Upper lobe of left lung (tissue), 6 donors: ENCODE data around the gene TASOR2. TPM values are rescaled to one million over a fixed set of nuclear protein-coding genes. Genes with fewer than 3 reads are reported as not detected.

ENCODE experiments used
- ATAC-seq, 2 donors: fragments of 200-7000 bp; cut with Tn5 transposase; one replicate each; pipeline ENCODE4 v1.9.1; 2022; ENCODE audit warnings: mild to moderate bottlenecking in 2 of 2, moderate library complexity in 2 of 2; ENCODE audit not compliant: low FRiP score in 2 of 2
- DNase-seq, 2 donors: peaks; one replicate each; pipeline ENCODE4 v3.0.0-alpha.2; 2019 to 2020
- H3K27ac ChIP-seq, 4 donors: fragments of 200-600 bp; sonication (generic); one replicate each; pipeline ENCODE4 v1.5.1; 2016 to 2019
- H3K27me3 ChIP-seq, 4 donors: fragments of 200-600 bp; sonication (generic); one replicate each; pipeline ENCODE4 v1.5.1; 2017 to 2019
- H3K36me3 ChIP-seq, 4 donors: fragments of 200-600 bp; sonication (generic); one replicate each; pipeline ENCODE4 v1.5.1; 2016 to 2019
- H3K4me1 ChIP-seq, 4 donors: fragments of 200-600 bp; sonication (generic); one replicate each; pipeline ENCODE4 v1.5.1; 2018 to 2019
- H3K4me3 ChIP-seq, 4 donors: fragments of 200-600 bp; sonication (generic); one replicate each; pipeline ENCODE4 v1.5.1; 2017 to 2019; ENCODE audit warnings: mild to moderate bottlenecking in 2 of 4, moderate library complexity in 1 of 4
- H3K9me3 ChIP-seq, 4 donors: fragments of 200-600 bp; sonication (generic); one replicate each; pipeline ENCODE4 v1.5.1; 2018 to 2019
- EP300 ChIP-seq, 4 donors: sonication (generic); formaldehyde crosslinking; IDR thresholded peaks; one replicate each; pipeline ENCODE4 v1.5.1; 2017; ENCODE audit warnings: antibody characterized with exemption in 4 of 4, control low read depth in 2 of 4
- POLR2A ChIP-seq, 4 donors: fragments of 450-650 bp; IDR thresholded peaks; one replicate each; pipeline ENCODE4 v1.5.1; 2016 to 2017; ENCODE audit warnings: antibody characterized with exemption in 4 of 4, mild to moderate bottlenecking in 2 of 4
- POLR2AphosphoS5 ChIP-seq, 2 donors: sonication (generic); formaldehyde crosslinking; IDR thresholded peaks; one replicate each; pipeline ENCODE4 v1.5.1; 2017; ENCODE audit warnings: antibody characterized with exemption in 2 of 2
- WGBS, 2 donors: methylation state at CpG; one replicate each; pipeline ENCODE4 v1.1.5; 2017 to 2018; 5-methylcytosine and 5-hydroxymethylcytosine counted together
- total RNA-seq, 6 donors: library from RNA; depleted of rRNA in 4 of 6; stranded (reverse); fragments of >200 nt in 4 of 6; gene quantifications; one replicate each; pipeline versions ENCODE4 v1.1.0 to v1.2.1, GENCODE V29; 2016 to 2021
- TF ChIP-seq, protein P1 (sequence below), 6 experiments: fragments of 450-650 bp in 4 of 6; fragments of 200-600 bp in 2 of 6; sonication (generic) in 2 of 6; IDR thresholded peaks; one replicate each; pipeline ENCODE4 v1.5.1; 2016 to 2019; ENCODE audit warnings: antibody characterized with exemption in 6 of 6
- donor health status: DM: no; HTN: no; CAD: no; lungs with moderate emphysema.
- donor health status: DM: no; HTN: yes; CAD: no; lungs with severe emphysema.

TASOR2 gene
- total RNA-seq, 6 donors from 2014 or later = 26.2 to 124 (median 65.3) TPM

GRCh38 chr10:5681930-5682329 lies 2.7 kb upstream of the TASOR2 start:
- Histone ChIP-seq H3K36me3 (no peaks in the 10 kb centered on the region), H3K9me3 (no peaks in the 10 kb centered on the region), H3K4me3 (no peak overlapping the region), H3K4me1 (peaks cover 12 to 17% (median 14%) of the 10 kb centered on the region in 4 donors), H3K27me3 (no peaks in the 10 kb centered on the region), H3K27ac (no peak overlapping the region)
- DNase-seq (no peak), ATAC-seq (no peak)
- WGBS, 2 donors = 76 to 81% methylated on average over 5 of the region's 5 CpGs
- TF ChIP-seq POLR2AphosphoS5 (IDR thresholded peaks at IDR 0.05) (no peak), EP300 (IDR thresholded peaks at IDR 0.05) (no peak), POLR2A (IDR thresholded peaks at IDR 0.05) (no peak)
- TF ChIP-seq, protein P1, sequence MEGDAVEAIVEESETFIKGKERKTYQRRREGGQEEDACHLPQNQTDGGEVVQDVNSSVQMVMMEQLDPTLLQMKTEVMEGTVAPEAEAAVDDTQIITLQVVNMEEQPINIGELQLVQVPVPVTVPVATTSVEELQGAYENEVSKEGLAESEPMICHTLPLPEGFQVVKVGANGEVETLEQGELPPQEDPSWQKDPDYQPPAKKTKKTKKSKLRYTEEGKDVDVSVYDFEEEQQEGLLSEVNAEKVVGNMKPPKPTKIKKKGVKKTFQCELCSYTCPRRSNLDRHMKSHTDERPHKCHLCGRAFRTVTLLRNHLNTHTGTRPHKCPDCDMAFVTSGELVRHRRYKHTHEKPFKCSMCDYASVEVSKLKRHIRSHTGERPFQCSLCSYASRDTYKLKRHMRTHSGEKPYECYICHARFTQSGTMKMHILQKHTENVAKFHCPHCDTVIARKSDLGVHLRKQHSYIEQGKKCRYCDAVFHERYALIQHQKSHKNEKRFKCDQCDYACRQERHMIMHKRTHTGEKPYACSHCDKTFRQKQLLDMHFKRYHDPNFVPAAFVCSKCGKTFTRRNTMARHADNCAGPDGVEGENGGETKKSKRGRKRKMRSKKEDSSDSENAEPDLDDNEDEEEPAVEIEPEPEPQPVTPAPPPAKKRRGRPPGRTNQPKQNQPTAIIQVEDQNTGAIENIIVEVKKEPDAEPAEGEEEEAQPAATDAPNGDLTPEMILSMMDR (IDR thresholded peaks at IDR 0.05) = no peak

DNA sequence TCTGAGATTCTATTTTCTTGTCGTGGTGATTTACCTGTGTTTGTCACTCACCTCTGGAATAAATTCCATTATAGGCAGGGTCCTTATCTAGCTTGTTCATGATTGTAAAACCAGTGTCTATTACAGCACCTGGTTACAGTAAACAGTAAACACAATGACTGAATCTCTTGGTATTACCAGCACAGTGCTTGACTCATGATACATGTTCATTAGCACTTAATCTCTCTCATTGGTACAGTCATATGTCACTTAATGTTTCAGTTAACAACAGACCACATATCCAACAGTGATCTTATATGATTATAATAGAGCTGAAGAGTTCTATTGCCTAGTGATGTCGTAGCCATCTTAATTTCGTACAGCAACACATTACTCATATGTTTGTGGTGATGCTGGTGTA lies 1.6 kb upstream of the TASOR2 start:
- DNase-seq = no peak
- WGBS, 2 donors = 79 to 84% methylated on average over 3 of the region's 3 CpGs

DNA sequence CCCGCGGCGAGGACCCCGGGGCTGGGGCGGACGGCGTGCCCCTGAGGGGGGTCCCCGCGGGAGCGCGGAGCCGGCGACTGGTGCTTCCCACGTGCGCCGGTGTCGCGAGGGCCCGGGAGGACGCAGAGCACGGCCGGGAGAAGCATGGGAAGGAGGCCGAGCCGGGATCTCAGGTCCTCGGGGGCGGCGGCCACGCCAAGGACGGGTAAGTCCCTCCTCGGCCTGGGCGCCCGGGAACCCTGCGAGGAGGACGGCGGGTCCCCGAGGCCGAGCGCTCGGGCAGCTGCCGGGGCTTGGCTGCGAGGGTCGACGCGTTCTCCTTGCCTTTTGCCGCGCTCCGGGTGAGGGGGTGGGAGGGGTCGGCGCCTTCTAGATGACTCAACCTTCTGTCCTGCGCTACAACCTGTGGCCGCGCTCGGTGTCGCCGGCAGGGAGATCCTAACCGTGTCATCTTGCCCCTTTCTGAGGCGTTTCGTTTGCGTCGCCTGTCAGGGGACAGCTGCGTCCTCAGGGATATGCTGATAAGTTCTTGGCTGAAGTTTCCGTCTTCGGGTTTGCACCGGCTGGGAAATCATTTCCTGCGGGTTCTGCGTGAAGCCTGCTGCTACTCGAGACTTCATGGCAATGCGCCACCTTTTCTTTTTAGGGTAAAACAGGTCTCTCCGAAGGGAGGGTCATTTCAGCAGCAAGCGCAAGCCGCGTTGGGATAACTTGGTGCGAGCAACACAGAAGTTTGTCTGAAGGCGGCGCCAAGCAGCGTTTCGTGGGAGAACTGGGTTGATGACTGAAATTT lies 529 bp downstream of the TASOR2 start:
- DNase-seq (peak; percentile 78 to 93), ATAC-seq (peak; percentile 46 to 73)
- 0 to 1% methylated on average over 34 to 41 of the region's 77 CpGs for WGBS, 2 donors
- Histone ChIP-seq H3K4me3 (peak overlapping the region; percentile 66 to 100 (median 88)), H3K36me3 (no peaks in the 10 kb centered on the region), H3K27me3 (no peaks in the 10 kb centered on the region), H3K9me3 (no peaks in the 10 kb centered on the region), H3K27ac (peak overlapping the region; percentile 90 to 93 (median 91)), H3K4me1 (peaks cover 14 to 32% (median 20%) of the 10 kb centered on the region in 4 donors)
- TF ChIP-seq POLR2AphosphoS5 (IDR thresholded peaks at IDR 0.05) (peak in 1 of 2 donors; percentile 29), POLR2A (IDR thresholded peaks at IDR 0.05) (no peak), EP300 (IDR thresholded peaks at IDR 0.05) (no peak)
- TF ChIP-seq, protein P1 (IDR thresholded peaks at IDR 0.05) = peak in 4 of 6 experiments; percentile 7 to 31 (median 24)

More for the DNA sequence above, 1.6 kb upstream of the TASOR2 start:
- TF ChIP-seq POLR2AphosphoS5 (IDR thresholded peaks at IDR 0.05) = no peak
- no peak for TF ChIP-seq EP300 (IDR thresholded peaks at IDR 0.05)
- TF ChIP-seq, protein P1 (IDR thresholded peaks at IDR 0.05) = no peak
- TF ChIP-seq POLR2A (IDR thresholded peaks at IDR 0.05) = no peak
- no peak overlapping the region for H3K4me3 ChIP-seq
- H3K4me1 ChIP-seq = peaks cover 14 to 24% (median 19%) of the 10 kb centered on the region in 4 donors
- ATAC-seq = no peak
- no peak overlapping the region for H3K27ac ChIP-seq
- no peaks in the 10 kb centered on the region for H3K36me3 ChIP-seq
- no peaks in the 10 kb centered on the region for H3K9me3 ChIP-seq
- H3K27me3 ChIP-seq = no peaks in the 10 kb centered on the region

- Histone ChIP-seq H3K4me3 (peak overlapping the region; percentile 66 to 100 (median 88)), H3K36me3 (no peaks in the 10 kb centered on the region), H3K4me1 (peaks cover 14 to 32% (median 20%) of the 10 kb centered on the region in 4 donors), H3K27ac (peak overlapping the region; percentile 90 to 93 (median 91)), H3K9me3 (no peaks in the 10 kb centered on the region), H3K27me3 (no peaks in the 10 kb centered on the region)
- no peak for TF ChIP-seq POLR2AphosphoS5 (IDR thresholded peaks at IDR 0.05)
- no peak for TF ChIP-seq EP300 (IDR thresholded peaks at IDR 0.05)
- no peak for ATAC-seq
- DNase-seq = no peak
- WGBS, 2 donors = 5 to 6% methylated on average over 10 of the region's 10 CpGs
Measured at GRCh38 chr10:5685764-5686240, 1.2 kb downstream of the TASOR2 start.

DNA sequence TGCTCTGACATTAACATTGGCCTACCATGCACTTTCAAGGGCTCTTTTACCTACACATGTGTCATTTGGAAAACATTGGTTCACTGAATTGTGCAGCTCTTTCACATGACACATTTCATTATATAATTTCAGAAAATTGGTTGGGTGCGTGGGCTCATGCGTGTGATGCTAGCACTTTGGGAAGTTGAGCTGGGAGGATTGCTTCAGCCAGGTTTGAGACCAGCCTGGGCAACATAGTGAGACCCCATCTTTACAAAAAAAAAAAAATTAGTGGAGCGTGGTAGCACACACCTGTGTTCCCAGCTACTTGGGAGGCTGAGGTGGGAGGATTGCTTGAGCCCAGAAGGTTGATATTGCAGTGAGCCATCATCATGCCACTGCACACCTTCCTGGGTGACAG lies 3.9 kb downstream of the TASOR2 start:
- no peaks in the 10 kb centered on the region for H3K27me3 ChIP-seq
- no peaks in the 10 kb centered on the region for H3K36me3 ChIP-seq
- no peak for DNase-seq
- 97 to 100% methylated on average over 3 of the region's 3 CpGs for whole genome bisulfite sequencing, 2 donors
- no peak for ATAC-seq
- H3K27ac ChIP-seq = no peak overlapping the region
- H3K4me3 ChIP-seq = no peak overlapping the region
- peaks cover 27 to 52% (median 31%) of the 10 kb centered on the region in 4 donors for H3K4me1 ChIP-seq
- TF ChIP-seq POLR2A (IDR thresholded peaks at IDR 0.05) (no peak), POLR2AphosphoS5 (IDR thresholded peaks at IDR 0.05) (no peak), EP300 (IDR thresholded peaks at IDR 0.05) (no peak)
- TF ChIP-seq, protein P1 (IDR thresholded peaks at IDR 0.05) = no peak
- H3K9me3 ChIP-seq = no peaks in the 10 kb centered on the region
